ENCODE data around the gene ANKRD29. TPM values are rescaled to one million over a fixed set of nuclear protein-coding genes. Genes with fewer than 3 reads are reported as not detected.
"Not testable (repeated sequence)": the region's sequence is repeated elsewhere in the genome, so short reads cannot be mapped to it uniquely, and the experiment has no call there.

The ANKRD29 gene
- total RNA-seq, 1 donor from 2014 or later, result 1.2 TPM

DNA sequence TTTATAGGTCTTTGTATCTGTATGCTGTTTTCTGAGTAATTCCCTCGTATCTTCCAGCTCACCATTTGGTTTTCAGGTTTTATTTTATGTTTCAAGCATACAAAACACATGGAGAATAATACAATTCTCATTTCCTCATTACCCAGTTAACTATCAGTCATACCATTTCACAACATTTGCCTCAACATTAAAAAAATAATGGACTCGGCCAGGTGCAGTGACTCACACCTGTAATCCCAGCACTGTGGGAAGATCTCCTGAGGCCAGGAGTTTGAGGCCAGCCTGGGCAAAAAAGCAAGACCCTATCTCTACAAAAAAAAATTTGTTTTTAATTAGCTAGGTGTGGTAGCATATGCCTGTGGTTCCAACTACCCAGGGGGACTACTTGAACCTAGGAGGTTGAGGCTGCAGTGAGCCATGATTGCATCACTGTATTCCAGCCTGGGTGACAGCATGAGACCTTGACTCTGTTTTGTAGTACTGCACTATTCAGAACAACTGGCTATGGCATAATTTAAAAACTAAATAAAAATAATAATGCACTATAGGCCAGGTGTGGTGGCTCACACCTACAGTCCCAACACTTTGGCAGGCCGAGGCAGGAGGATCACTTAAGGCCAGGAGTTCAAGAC is 96.7 kb downstream of the ANKRD29 start:
- TF ChIP-seq, protein P1, sequence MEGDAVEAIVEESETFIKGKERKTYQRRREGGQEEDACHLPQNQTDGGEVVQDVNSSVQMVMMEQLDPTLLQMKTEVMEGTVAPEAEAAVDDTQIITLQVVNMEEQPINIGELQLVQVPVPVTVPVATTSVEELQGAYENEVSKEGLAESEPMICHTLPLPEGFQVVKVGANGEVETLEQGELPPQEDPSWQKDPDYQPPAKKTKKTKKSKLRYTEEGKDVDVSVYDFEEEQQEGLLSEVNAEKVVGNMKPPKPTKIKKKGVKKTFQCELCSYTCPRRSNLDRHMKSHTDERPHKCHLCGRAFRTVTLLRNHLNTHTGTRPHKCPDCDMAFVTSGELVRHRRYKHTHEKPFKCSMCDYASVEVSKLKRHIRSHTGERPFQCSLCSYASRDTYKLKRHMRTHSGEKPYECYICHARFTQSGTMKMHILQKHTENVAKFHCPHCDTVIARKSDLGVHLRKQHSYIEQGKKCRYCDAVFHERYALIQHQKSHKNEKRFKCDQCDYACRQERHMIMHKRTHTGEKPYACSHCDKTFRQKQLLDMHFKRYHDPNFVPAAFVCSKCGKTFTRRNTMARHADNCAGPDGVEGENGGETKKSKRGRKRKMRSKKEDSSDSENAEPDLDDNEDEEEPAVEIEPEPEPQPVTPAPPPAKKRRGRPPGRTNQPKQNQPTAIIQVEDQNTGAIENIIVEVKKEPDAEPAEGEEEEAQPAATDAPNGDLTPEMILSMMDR (conservative IDR thresholded peaks at IDR 0.05; ENCODE audit: low read depth, low read length), result no peak
- no peak overlapping the region for H3K4me3 ChIP-seq (ENCODE audit: low read depth, low read length)
- no peak for DNase-seq (ENCODE audit: low read depth)

DNA sequence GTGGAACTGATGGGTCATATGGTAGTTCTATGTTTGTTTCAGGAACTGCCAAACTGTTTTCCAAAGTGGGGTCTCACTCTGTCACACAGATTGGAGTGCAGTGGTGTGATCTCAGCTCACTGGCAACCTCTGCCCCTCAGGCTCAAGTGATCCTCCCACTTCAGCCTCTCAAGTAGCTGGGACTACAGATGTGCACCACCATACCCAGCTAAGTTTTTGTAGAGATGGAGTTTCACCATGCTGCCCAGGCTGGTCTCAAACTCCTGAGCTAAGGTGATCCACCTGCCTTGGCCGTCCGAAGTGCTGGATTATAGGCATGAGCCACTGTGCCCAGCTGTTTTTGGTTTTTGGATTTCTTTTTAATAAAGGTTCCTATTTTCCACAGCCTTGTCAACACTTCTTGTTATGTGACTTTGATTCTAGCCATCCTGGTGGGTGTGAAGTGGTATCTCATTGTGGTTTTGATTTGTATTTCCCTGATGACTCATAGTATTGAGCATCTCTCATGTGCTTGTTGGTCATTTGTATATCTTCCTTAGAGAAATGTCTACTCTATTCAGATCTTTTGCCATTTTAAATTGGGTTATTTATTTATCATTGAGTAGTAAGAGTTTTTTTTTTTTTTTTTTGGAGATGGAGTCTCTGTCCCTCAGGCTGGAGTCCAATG is 99.2 kb downstream of the ANKRD29 start:
- no peak overlapping the region for H3K4me3 ChIP-seq (ENCODE audit: low read depth, low read length)
- TF ChIP-seq, protein P1 (conservative IDR thresholded peaks at IDR 0.05; ENCODE audit: low read depth, low read length), result no peak
- peak; percentile 29 for DNase-seq (ENCODE audit: low read depth)

DNA sequence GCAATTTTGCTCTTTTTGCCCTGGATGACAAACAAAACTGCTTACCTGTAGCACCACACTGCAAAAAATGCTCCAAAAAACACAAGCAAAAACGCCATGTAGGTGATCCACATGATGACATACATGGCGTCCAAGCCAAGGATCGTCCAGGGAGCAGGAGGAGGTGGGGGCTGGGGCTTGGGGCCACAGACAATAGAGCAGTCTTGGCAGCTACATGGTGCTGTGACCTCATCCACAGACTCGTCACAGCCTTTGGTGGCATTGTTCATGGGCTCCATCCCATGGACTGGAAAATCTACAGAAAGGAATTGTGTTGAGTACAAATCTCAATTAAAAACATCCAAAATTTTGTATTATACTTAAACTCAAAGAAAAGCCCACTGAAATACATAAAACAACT is 102.5 kb downstream of the ANKRD29 start:
- no peak overlapping the region for H3K4me3 ChIP-seq (ENCODE audit: low read depth, low read length)
- TF ChIP-seq, protein P1 (conservative IDR thresholded peaks at IDR 0.05; ENCODE audit: low read depth, low read length), result no peak
- DNase-seq (ENCODE audit: low read depth), result no peak

DNA sequence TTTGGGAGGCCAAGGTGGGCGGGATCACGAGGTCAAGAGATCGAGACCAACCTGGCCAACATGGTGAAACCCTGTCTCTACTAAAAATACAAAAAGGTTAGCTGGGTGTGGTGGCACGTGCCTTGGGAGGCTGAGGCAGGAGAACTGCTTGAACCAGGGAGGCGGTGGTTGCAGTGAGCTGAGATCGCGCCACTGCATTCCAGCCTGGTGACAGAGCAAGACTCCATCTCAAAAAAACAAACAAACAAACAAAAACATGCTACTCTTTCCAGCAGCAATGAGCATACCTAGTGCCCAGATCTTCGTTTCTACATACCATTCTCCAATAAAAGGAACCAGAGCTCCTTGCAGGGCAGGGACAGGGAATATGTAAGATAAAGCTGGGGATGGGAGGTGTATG is 105.2 kb downstream of the ANKRD29 start:
- DNase-seq (ENCODE audit: low read depth); H3K4me3 ChIP-seq (ENCODE audit: low read depth, low read length): not testable (repeated sequence)

GRCh38 chr18:23556145-23556780 is 106.4 kb downstream of the ANKRD29 start:
- TF ChIP-seq, protein P1 (conservative IDR thresholded peaks at IDR 0.05; ENCODE audit: low read depth, low read length), result no peak
- DNase-seq (ENCODE audit: low read depth), result no peak
- no peak overlapping the region for H3K4me3 ChIP-seq (ENCODE audit: low read depth, low read length)

GRCh38 chr18:23553887-23554286 is 108.8 kb downstream of the ANKRD29 start:
- no peak for DNase-seq (ENCODE audit: low read depth)
- TF ChIP-seq, protein P1 (conservative IDR thresholded peaks at IDR 0.05; ENCODE audit: low read depth, low read length), result no peak
- H3K4me3 ChIP-seq (ENCODE audit: low read depth, low read length), result no peak overlapping the region

DNA sequence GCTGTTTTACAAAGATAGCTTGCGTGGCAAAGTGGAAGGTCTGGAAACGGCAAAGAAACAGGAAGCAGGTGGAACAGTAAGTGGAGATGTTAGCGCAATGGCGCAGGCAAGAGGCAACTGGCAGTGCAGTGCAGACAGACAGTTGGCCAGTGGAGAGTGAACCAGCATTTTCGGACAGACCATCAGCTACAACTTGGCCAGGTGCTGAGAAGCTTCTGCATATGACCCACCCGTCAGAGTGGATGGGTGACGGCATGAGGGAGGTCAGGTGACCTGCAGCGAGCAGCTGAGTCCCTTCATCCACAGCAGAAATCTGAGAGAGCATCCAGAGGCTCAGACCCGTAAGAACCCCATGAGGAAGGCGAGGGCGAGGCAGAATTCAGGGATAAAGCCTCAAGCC is 110.2 kb downstream of the ANKRD29 start:
- no peak for DNase-seq (ENCODE audit: low read depth)
- TF ChIP-seq, protein P1 (conservative IDR thresholded peaks at IDR 0.05; ENCODE audit: low read depth, low read length), result no peak
- H3K4me3 ChIP-seq (ENCODE audit: low read depth, low read length), result no peak overlapping the region

Data from epithelial cell of proximal tubule (primary cell).